ENCODE measurements around the gene FUT8. TPM values are rescaled to one million over a fixed set of nuclear protein-coding genes. Genes with fewer than 3 reads are reported as not detected.

The FUT8 gene
- total and polyA plus RNA-seq, 7 donors = 3.2 to 8.6 (median 5.5) TPM

DNA sequence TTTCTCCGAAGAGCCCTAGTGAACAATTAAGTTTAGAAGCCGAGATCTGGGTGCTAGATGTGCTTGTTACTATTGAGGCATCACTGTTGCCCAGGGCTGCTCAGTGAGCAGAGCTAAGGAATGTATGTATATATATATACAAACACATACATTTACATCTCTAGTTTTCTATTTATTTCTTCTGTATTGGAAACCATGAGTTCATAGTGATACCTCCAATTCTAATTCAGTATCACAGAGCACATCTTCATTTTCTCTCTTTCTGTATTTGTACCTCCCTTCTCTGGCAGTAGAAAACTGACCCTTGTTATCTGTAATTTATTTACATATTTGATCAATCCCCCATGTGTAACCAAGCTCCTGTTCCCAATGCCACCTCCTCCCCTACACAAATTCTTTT is 40.7 kb upstream of the FUT8 start:
- intact Hi-C loops (cut with DNase I) = loop anchor here (2.0 to 5.0 kb wide), 3 partner anchors 149 to 209 kb away; no protein-coding TSS in a partner anchor

DNA sequence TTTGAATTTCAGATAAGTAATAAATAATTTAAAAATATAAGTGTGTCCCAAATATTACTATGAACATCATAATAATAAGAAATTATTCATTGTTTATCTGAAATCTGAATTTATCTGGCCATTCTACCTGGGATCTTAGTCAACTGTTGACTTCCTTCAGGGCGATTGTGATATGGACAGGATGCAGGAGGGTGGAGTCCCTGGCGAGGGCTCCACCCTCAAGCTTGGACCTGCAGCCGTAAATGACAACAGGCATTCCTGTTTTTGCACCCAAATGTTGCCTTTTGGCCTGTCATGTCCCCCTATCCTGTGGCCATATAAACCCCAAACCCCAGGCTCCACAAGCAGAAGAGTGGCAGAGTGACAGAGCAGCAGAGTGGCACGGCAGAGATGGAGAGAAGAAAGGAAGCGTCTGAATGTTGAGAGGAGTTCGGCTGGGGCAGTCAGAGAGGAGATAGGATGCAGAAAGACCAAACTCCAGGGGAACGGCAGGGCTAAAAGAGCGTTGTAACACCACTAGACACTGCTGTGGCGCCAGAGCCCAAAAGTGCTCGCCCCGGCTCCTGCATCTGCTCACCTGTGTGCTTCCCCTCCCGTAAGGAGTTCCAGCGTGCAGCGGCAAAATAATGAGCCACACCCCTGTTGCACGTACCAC is 39.4 kb upstream of the FUT8 start:
- H3K27me3 ChIP-seq (ENCODE audit: insufficient read depth in 3 of 3, low read length in 2 of 3) = peaks cover 0 to 1% (median 0%) of the 10 kb centered on the region in 3 donors
- no peaks in the 10 kb centered on the region for H3K36me3 ChIP-seq (ENCODE audit: insufficient read depth in 1 of 2, low read depth in 1 of 2)
- TF ChIP-seq, protein P1, sequence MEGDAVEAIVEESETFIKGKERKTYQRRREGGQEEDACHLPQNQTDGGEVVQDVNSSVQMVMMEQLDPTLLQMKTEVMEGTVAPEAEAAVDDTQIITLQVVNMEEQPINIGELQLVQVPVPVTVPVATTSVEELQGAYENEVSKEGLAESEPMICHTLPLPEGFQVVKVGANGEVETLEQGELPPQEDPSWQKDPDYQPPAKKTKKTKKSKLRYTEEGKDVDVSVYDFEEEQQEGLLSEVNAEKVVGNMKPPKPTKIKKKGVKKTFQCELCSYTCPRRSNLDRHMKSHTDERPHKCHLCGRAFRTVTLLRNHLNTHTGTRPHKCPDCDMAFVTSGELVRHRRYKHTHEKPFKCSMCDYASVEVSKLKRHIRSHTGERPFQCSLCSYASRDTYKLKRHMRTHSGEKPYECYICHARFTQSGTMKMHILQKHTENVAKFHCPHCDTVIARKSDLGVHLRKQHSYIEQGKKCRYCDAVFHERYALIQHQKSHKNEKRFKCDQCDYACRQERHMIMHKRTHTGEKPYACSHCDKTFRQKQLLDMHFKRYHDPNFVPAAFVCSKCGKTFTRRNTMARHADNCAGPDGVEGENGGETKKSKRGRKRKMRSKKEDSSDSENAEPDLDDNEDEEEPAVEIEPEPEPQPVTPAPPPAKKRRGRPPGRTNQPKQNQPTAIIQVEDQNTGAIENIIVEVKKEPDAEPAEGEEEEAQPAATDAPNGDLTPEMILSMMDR (IDR thresholded peaks at IDR 0.05) = no peak
- peak overlapping the region; percentile 42 for H3K4me3 ChIP-seq
- no peaks in the 10 kb centered on the region for H3K9me3 ChIP-seq
- no peak overlapping the region for H3K27ac ChIP-seq
- H3K4me1 ChIP-seq = no peaks in the 10 kb centered on the region
- no peak for DNase-seq
- peak in 3 of 4 donors; percentile 27 to 47 (median 37) for ATAC-seq
- WGBS, 3 donors = 44 to 60% (median 49%) methylated on average over 15 of the region's 15 CpGs
- intact Hi-C loops (cut with DNase I) = loop anchor here (2.0 to 5.0 kb wide), 3 partner anchors 151 to 211 kb away; no protein-coding TSS in a partner anchor

More for the DNA sequence above, 40.7 kb upstream of the FUT8 start:
- no peak overlapping the region for H3K27ac ChIP-seq
- H3K36me3 ChIP-seq (ENCODE audit: insufficient read depth in 1 of 2, low read depth in 1 of 2) = no peaks in the 10 kb centered on the region
- H3K4me3 ChIP-seq = no peak overlapping the region
- no peak for DNase-seq
- peaks cover 0 to 1% (median 0%) of the 10 kb centered on the region in 3 donors for H3K27me3 ChIP-seq (ENCODE audit: insufficient read depth in 3 of 3, low read length in 2 of 3)
- no peak for ATAC-seq
- TF ChIP-seq, protein P1 (IDR thresholded peaks at IDR 0.05) = no peak
- WGBS, 3 donors = 92 to 93% (median 93%) methylated on average over 2 of the region's 2 CpGs
- H3K9me3 ChIP-seq = no peaks in the 10 kb centered on the region
- H3K4me1 ChIP-seq = no peaks in the 10 kb centered on the region

DNA sequence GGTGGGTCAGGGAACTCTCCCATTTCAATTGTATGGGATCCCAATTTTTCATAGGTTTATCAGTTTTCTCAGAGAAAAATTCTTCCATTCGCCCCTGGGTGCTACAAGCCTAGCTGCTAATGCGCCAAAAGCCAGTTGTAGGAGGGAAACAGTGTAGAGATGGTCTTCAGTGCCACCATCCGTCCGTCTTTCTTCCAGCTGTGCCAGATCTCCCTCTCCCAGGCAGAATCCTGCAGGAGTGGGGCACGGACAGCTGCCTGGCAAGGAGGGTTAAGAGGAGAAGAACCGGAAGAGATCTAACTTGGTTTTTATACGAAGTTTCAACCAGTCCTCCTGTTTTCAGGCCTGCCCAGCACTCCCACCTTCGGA is 38.9 kb upstream of the FUT8 start:
- TF ChIP-seq, protein P1 (IDR thresholded peaks at IDR 0.05) = peak; percentile 48
- Histone ChIP-seq H3K4me3 (peak overlapping the region; percentile 42), H3K4me1 (no peaks in the 10 kb centered on the region), H3K27me3 (ENCODE audit: insufficient read depth in 3 of 3, low read length in 2 of 3) (peaks cover 0 to 1% (median 0%) of the 10 kb centered on the region in 3 donors), H3K36me3 (ENCODE audit: insufficient read depth in 1 of 2, low read depth in 1 of 2) (no peaks in the 10 kb centered on the region), H3K9me3 (no peaks in the 10 kb centered on the region), H3K27ac (no peak overlapping the region)
- WGBS, 3 donors = 17 to 42% (median 28%) methylated on average over 8 of the region's 8 CpGs
- DNase-seq = peak in 1 of 2 donors; percentile 56
- intact Hi-C loops (cut with DNase I) = loop anchor here (2.0 to 5.0 kb wide), 3 partner anchors 151 to 211 kb away; no protein-coding TSS in a partner anchor
- ATAC-seq = peak; percentile 80 to 96 (median 90)

DNA sequence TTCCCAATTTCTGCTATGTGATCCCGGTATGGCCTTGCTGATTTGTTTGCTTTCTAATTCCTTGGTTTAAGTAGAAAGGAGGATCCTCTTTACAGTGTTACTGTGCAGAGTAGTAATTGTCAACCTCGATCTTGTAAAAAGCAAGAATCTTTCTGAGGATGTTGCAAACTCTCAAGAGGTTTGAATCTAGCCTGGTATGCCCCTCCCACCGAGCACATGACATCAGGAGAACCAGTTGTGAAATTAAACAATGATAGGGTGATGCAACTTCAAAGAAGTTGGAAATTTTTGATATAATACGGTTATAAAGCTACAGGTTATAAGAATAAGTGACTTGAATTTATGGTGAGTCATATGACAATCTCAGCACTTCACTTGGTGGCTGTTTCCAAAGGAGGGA is 35.0 kb upstream of the FUT8 start:
- no peak overlapping the region for H3K27ac ChIP-seq
- no peak overlapping the region for H3K4me3 ChIP-seq
- ATAC-seq (peak in 1 of 4 donors; percentile 11), DNase-seq (no peak)
- H3K27me3 ChIP-seq (ENCODE audit: insufficient read depth in 3 of 3, low read length in 2 of 3) = peaks cover 0 to 1% (median 0%) of the 10 kb centered on the region in 3 donors
- TF ChIP-seq, protein P1 (IDR thresholded peaks at IDR 0.05) = no peak
- WGBS, 3 donors = 48 to 57% (median 55%) methylated on average over 4 of the region's 4 CpGs
- H3K9me3 ChIP-seq = no peaks in the 10 kb centered on the region
- intact Hi-C loops (cut with DNase I) = no loop called here
- H3K4me1 ChIP-seq = no peaks in the 10 kb centered on the region
- H3K36me3 ChIP-seq (ENCODE audit: insufficient read depth in 1 of 2, low read depth in 1 of 2) = no peaks in the 10 kb centered on the region
